H1 (cell line): Measurements from ENCODE around the gene HCST. TPM values are rescaled to one million over a fixed set of nuclear protein-coding genes. Genes with fewer than 3 reads are reported as not detected.

Source experiments
- CTCF ChIA-PET: fragments of 300-600 bp; sonication (Branson Sonifier 250); formaldehyde crosslinking; loops from one replicate; lab custom pipeline; 2021; ENCODE audit not compliant: partially characterized antibody; lab: Charles Lee
- POLR2A ChIA-PET: fragments of 300-600 bp; sonication (Branson Sonifier 250); formaldehyde crosslinking; loops from one replicate; lab custom pipeline; 2021; ENCODE audit warnings: inconsistent platforms; ENCODE audit not compliant: partially characterized antibody; lab: Charles Lee
- DNase-seq, 2 experiments: peaks; one replicate each; pipeline versions ENCODE4 v3.0.0 to v3.0.0-alpha.2; 2010 to 2022; ENCODE audit warnings: low spot score in 2 of 2, low read depth in 1 of 2, mixed read lengths in 1 of 2
- FAIRE-seq: peaks from 2 replicates; lab custom pipeline; 2011; peaks lifted over from hg19 to GRCh38; lab: Jason Lieb, UNC
- H2AFZ ChIP-seq: 2 replicates; pipeline ENCODE4 v1.8.1; 2012; ENCODE audit warnings: low read length, inconsistent platforms
- H2AK5ac ChIP-seq: 2 replicates; pipeline ENCODE4 v1.6.1; 2013; ENCODE audit warnings: low read depth, low read length
- H2BK120ac ChIP-seq: replicated peaks from 2 replicates; pipeline ENCODE3; 2013; ENCODE audit warnings: low read depth, low read length, inconsistent platforms
- H2BK12ac ChIP-seq: 2 replicates; pipeline ENCODE4 v1.6.1; 2013; ENCODE audit warnings: low read depth, low read length
- H2BK15ac ChIP-seq: 2 replicates; pipeline ENCODE4 v1.6.1; 2013; ENCODE audit warnings: low read length
- H2BK20ac ChIP-seq: 2 replicates; pipeline ENCODE4 v1.6.1; 2013; ENCODE audit warnings: low read length
- H2BK5ac ChIP-seq: 2 replicates; pipeline ENCODE4 v1.6.1; 2013; ENCODE audit warnings: low read depth, low read length
- H3K14ac ChIP-seq: 2 replicates; pipeline ENCODE4 v1.6.1; 2013; ENCODE audit warnings: inconsistent platforms; ENCODE audit not compliant: insufficient read length
- H3K18ac ChIP-seq: 2 replicates; pipeline ENCODE4 v1.6.1; 2013; ENCODE audit warnings: low read length; ENCODE audit errors: extremely low read depth
- H3K23ac ChIP-seq: 2 replicates; pipeline ENCODE4 v1.6.1; 2013; ENCODE audit warnings: inconsistent platforms; ENCODE audit not compliant: insufficient read length
- H3K23me2 ChIP-seq: 2 replicates; pipeline ENCODE4 v1.6.1; 2013; ENCODE audit warnings: low read depth, low read length
- H3K27ac ChIP-seq: 2 replicates; pipeline ENCODE4 v1.6.1; 2011; ENCODE audit warnings: low read depth, low read length, inconsistent platforms
- H3K27me3 ChIP-seq, 4 experiments: replicated peaks in 1 of 4; 1 replicate in 1 of 4; 2 replicates in 3 of 4; pipeline versions ENCODE4 v1.6.1 to v1.8.1; 2011 to 2013; ENCODE audit warnings: low read length in 3 of 4, mild to moderate bottlenecking in 3 of 4, inconsistent platforms in 2 of 4, mixed read lengths in 2 of 4, moderate library complexity in 1 of 4; ENCODE audit not compliant: control insufficient read depth in 3 of 4, insufficient read depth in 3 of 4; ENCODE audit errors: extremely low read depth in 1 of 4
- H3K36me3 ChIP-seq, 4 experiments: 2 replicates each; pipeline versions ENCODE4 v1.6.1 to v1.8.1; 2011 to 2013; ENCODE audit warnings: mild to moderate bottlenecking in 4 of 4, low read length in 3 of 4, moderate library complexity in 2 of 4, control low read depth in 1 of 4, inconsistent platforms in 1 of 4; ENCODE audit not compliant: insufficient read depth in 4 of 4, control insufficient read depth in 2 of 4
- H3K4ac ChIP-seq: replicated peaks from 2 replicates; pipeline ENCODE3; 2013; ENCODE audit warnings: low read length, low read depth, mixed read lengths, inconsistent platforms; ENCODE audit not compliant: insufficient read length
- H3K4me1 ChIP-seq, 4 experiments: replicated peaks in 1 of 4; 1 replicate in 1 of 4; 2 replicates in 3 of 4; pipeline versions ENCODE4 v1.6.1 to v1.8.1; 2011 to 2013; ENCODE audit warnings: low read length in 3 of 4, inconsistent platforms in 2 of 4, mixed read lengths in 1 of 4; ENCODE audit not compliant: insufficient read depth in 4 of 4, control insufficient read depth in 3 of 4
- H3K4me2 ChIP-seq, 2 experiments: 2 replicates each; pipeline versions ENCODE4 v1.6.1 to v1.8.1; 2011 to 2013; ENCODE audit warnings: low read depth in 2 of 2, low read length in 2 of 2, control low read depth in 1 of 2, inconsistent platforms in 1 of 2, mild to moderate bottlenecking in 1 of 2; ENCODE audit not compliant: insufficient read depth in 1 of 2
- H3K4me3 ChIP-seq, 4 experiments: fragments of 200-600, 300-600 bp in 1 of 4; sonication (generic), shearing (Covaris generic), sonication (Bioruptor Twin) in 1 of 4; 2 replicates each; pipeline versions ENCODE4 v1.5.1 to v1.8.1; 2011 to 2016; ENCODE audit warnings: low read length in 4 of 4, low read depth in 3 of 4, control low read depth in 2 of 4, inconsistent platforms in 2 of 4, mild to moderate bottlenecking in 2 of 4, mixed read lengths in 1 of 4, moderate library complexity in 1 of 4; ENCODE audit not compliant: insufficient read depth in 2 of 4; ENCODE audit errors: extremely low read depth in 1 of 4
- H3K56ac ChIP-seq: replicated peaks from 2 replicates; pipeline ENCODE3; 2013; ENCODE audit warnings: low read depth, mild to moderate bottlenecking, mixed read lengths, low read length, inconsistent platforms; ENCODE audit not compliant: insufficient read length
- H3K79me1 ChIP-seq: 2 replicates; pipeline ENCODE4 v1.6.1; 2013; ENCODE audit warnings: low read depth, low read length, control low read depth
- H3K79me2 ChIP-seq, 2 experiments: 2 replicates each; pipeline versions ENCODE4 v1.6.1 to v1.8.1; 2012 to 2013; ENCODE audit warnings: low read length in 2 of 2, mild to moderate bottlenecking in 2 of 2, inconsistent platforms in 1 of 2; ENCODE audit not compliant: insufficient read depth in 2 of 2, control insufficient read depth in 1 of 2
- H3K9ac ChIP-seq, 4 experiments: replicated peaks in 1 of 4; 1 replicate in 1 of 4; 2 replicates in 3 of 4; pipeline versions ENCODE4 v1.6.1 to v1.8.1; 2011 to 2013; ENCODE audit warnings: low read depth in 3 of 4, low read length in 3 of 4, control low read depth in 2 of 4, mild to moderate bottlenecking in 2 of 4, moderate library complexity in 2 of 4, inconsistent platforms in 1 of 4; ENCODE audit errors: extremely low read depth in 1 of 4
- H3K9me3 ChIP-seq, 2 experiments: 2 replicates each; pipeline versions ENCODE4 v1.6.1 to v1.8.1; 2012 to 2013; ENCODE audit warnings: mild to moderate bottlenecking in 2 of 2, moderate library complexity in 2 of 2, control low read depth in 1 of 2, inconsistent platforms in 1 of 2, low read depth in 1 of 2, low read length in 1 of 2, mixed read lengths in 1 of 2; ENCODE audit not compliant: insufficient read depth in 2 of 2
- H4K20me1 ChIP-seq, 2 experiments: replicated peaks in 1 of 2; 2 replicates each; pipeline versions ENCODE3 to v1.8.1; 2011 to 2013; ENCODE audit warnings: inconsistent platforms in 2 of 2, low read length in 2 of 2, mild to moderate bottlenecking in 1 of 2; ENCODE audit not compliant: insufficient read depth in 2 of 2, control insufficient read depth in 1 of 2
- H4K5ac ChIP-seq: 2 replicates; pipeline ENCODE4 v1.6.1; 2013; ENCODE audit warnings: low read length, low read depth, mixed read lengths, inconsistent platforms; ENCODE audit not compliant: insufficient read length
- H4K8ac ChIP-seq: 2 replicates; pipeline ENCODE4 v1.8.0; 2013; ENCODE audit warnings: mild to moderate bottlenecking, moderate library complexity, low read length, inconsistent platforms; ENCODE audit not compliant: insufficient read depth; ENCODE audit errors: extremely low read depth
- H4K91ac ChIP-seq: replicated peaks from 2 replicates; pipeline ENCODE3; 2013; ENCODE audit warnings: low read length, mixed read lengths, inconsistent platforms; ENCODE audit not compliant: insufficient read length
- WGBS, 2 experiments: shearing (Covaris generic) in 1 of 2; methylation state at CpG; one replicate each; pipeline versions ENCODE4 v1.1.6 to v1.1.7; 2013 to 2015; ENCODE audit warnings: low lambda C conversion rate in 2 of 2, mixed read lengths in 2 of 2, inconsistent platforms in 1 of 2, low coverage in 1 of 2, missing lambda C conversion rate in 1 of 2; ENCODE audit not compliant: insufficient replicate concordance in 2 of 2, insufficient coverage in 1 of 2, insufficient read length in 1 of 2; ENCODE audit errors: extremely low coverage in 1 of 2, missing lambda C conversion rate in 1 of 2; 5-methylcytosine and 5-hydroxymethylcytosine counted together
- polyA plus RNA-seq, 7 experiments: library from polyadenylated mRNA; depleted of rRNA in 3 of 7; stranded (reverse) in 5 of 7; unstranded in 2 of 7; fragments of >200 nt in 5 of 7; fragments of 200-250 nt in 2 of 7; gene quantifications; 1 replicate in 5 of 7; 2 replicates in 1 of 7; 4 replicates in 1 of 7; pipeline versions ENCODE4 v1.2.1 to v1.2.3, GENCODE V29; 2011 to 2013; ENCODE audit warnings: missing spikeins in 2 of 7, mixed read lengths in 2 of 7
- total RNA-seq: library from RNA; stranded (reverse); fragmentation: NEBNext Ultra II Directional; extraction: Animal tissue kit (Norgen Biotek cat#: 25700); gene quantifications from 2 replicates; pipeline ENCODE4 v1.2.1, GENCODE V29; 2021

The HCST gene
- total and polyA plus RNA-seq, 2 of the 8 experiments (the other 6 are each of a cell fraction or from before 2014, with no cell fraction given), result 2.8 TPM; not detected in 1

- Histone ChIP-seq H3K18ac (no peak overlapping the region), H3K9me3 (no peaks in the 10 kb centered on the region), H3K4ac (no peak overlapping the region), H2AFZ (no peak overlapping the region), H2BK20ac (no peak overlapping the region), H3K27ac (no peak overlapping the region), H3K4me1 (no peaks in the 10 kb centered on the region), H3K79me2 (no peaks in the 10 kb centered on the region), H3K14ac (no peak overlapping the region), H4K20me1 (peaks cover 0 to 5% of the 10 kb centered on the region in 2 experiments), H3K9ac (no peak overlapping the region), H4K5ac (no peak overlapping the region), H3K56ac (no peak overlapping the region), H3K4me2 (no peak overlapping the region), H2BK5ac (no peak overlapping the region), H3K79me1 (no peaks in the 10 kb centered on the region), H3K36me3 (peaks cover 14 to 41% (median 26%) of the 10 kb centered on the region in 4 experiments), H4K8ac (no peak overlapping the region), H2AK5ac (no peak overlapping the region), H3K4me3 (no peak overlapping the region), H2BK15ac (no peak overlapping the region), H2BK12ac (no peak overlapping the region), H3K23ac (no peak overlapping the region), H3K27me3 (no peaks in the 10 kb centered on the region), H4K91ac (no peak overlapping the region), H2BK120ac (no peak overlapping the region), H3K23me2 (no peaks in the 10 kb centered on the region)
- DNase-seq (no peak), FAIRE-seq (no peak)
- 93% methylated on average over 11 of the region's 13 CpGs; no CpG with 5 or more reads in 1 of the 2 experiments for WGBS, 2 experiments
- POLR2A ChIA-PET, result interaction anchor here (1.1 kb wide), 1 partner anchor 171 kb away, joined by 3 read pairs; no protein-coding TSS in a partner anchor
- CTCF ChIA-PET, result interaction anchor here (0.6 to 1.5 kb wide), 3 partner anchors 28 to 108 kb away, joined by 3 read pairs; no protein-coding TSS in a partner anchor
Observed at GRCh38 chr19:35890113-35890650, 12.1 kb upstream of the HCST start.
